H9 (cell line): Measurements from ENCODE around the gene CAMK2N1. TPM values are rescaled to one million over a fixed set of nuclear protein-coding genes. Genes with fewer than 3 reads are reported as not detected.

Source experiments
- DNase-seq: peaks from one replicate; pipeline ENCODE4 v3.0.0-alpha.2; 2017
- H2AFZ ChIP-seq: one replicate; pipeline ENCODE4 v1.6.1; 2013; ENCODE audit warnings: mild to moderate bottlenecking, low read length, control low read depth, moderate library complexity
- H2AK5ac ChIP-seq: 2 replicates; pipeline ENCODE4 v1.6.1; 2013; ENCODE audit warnings: low read length, control low read depth, mixed read lengths; ENCODE audit not compliant: insufficient read length
- H2BK120ac ChIP-seq: one replicate; pipeline ENCODE4 v1.6.1; 2013; ENCODE audit warnings: low read depth, mild to moderate bottlenecking, low read length, control low read depth, inconsistent platforms; ENCODE audit not compliant: poor library complexity, severe bottlenecking
- H2BK12ac ChIP-seq: 2 replicates; pipeline ENCODE4 v1.6.1; 2013; ENCODE audit warnings: low read length, control low read depth, mixed read lengths, low read depth; ENCODE audit not compliant: insufficient read length
- H2BK15ac ChIP-seq: 2 replicates; pipeline ENCODE4 v1.6.1; 2013; ENCODE audit warnings: low read depth, low read length, control low read depth
- H2BK20ac ChIP-seq: one replicate; pipeline ENCODE4 v1.6.1; 2013; ENCODE audit warnings: low read depth, mild to moderate bottlenecking, low read length, control low read depth, inconsistent platforms; ENCODE audit not compliant: poor library complexity, severe bottlenecking
- H2BK5ac ChIP-seq: 2 replicates; pipeline ENCODE4 v1.6.1; 2013; ENCODE audit warnings: low read length, control low read depth, mixed read lengths; ENCODE audit not compliant: insufficient read length
- H3K14ac ChIP-seq: 2 replicates; pipeline ENCODE4 v1.6.1; 2013; ENCODE audit warnings: low read length, control low read depth; ENCODE audit not compliant: insufficient read depth
- H3K18ac ChIP-seq: 2 replicates; pipeline ENCODE4 v1.6.1; 2013; ENCODE audit warnings: low read depth, mild to moderate bottlenecking, mixed read lengths, low read length, control low read depth; ENCODE audit not compliant: insufficient read length
- H3K23ac ChIP-seq: 2 replicates; pipeline ENCODE4 v1.6.1; 2013; ENCODE audit warnings: low read length, control low read depth, mixed read lengths, low read depth; ENCODE audit not compliant: insufficient read length
- H3K23me2 ChIP-seq: 2 replicates; pipeline ENCODE4 v1.6.1; 2013; ENCODE audit warnings: low read depth, mild to moderate bottlenecking, mixed read lengths, low read length, control low read depth; ENCODE audit not compliant: insufficient read length, poor library complexity, severe bottlenecking
- H3K27ac ChIP-seq: 2 replicates; pipeline ENCODE4 v1.5.1; 2013; ENCODE audit warnings: low read length, control low read depth, mixed read lengths, low read depth; ENCODE audit not compliant: insufficient read length
- H3K27me3 ChIP-seq: 2 replicates; pipeline ENCODE4 v1.6.1; 2013; ENCODE audit warnings: low read length, control low read depth, inconsistent platforms; ENCODE audit not compliant: insufficient read depth
- H3K4ac ChIP-seq: 2 replicates; pipeline ENCODE4 v1.6.1; 2013; ENCODE audit warnings: low read depth, mild to moderate bottlenecking, control low read depth, inconsistent platforms, low read length, moderate library complexity
- H3K4me1 ChIP-seq: 2 replicates; pipeline ENCODE4 v1.6.1; 2013; ENCODE audit warnings: low read length, control low read depth, inconsistent platforms; ENCODE audit not compliant: insufficient read depth
- H3K4me2 ChIP-seq: 2 replicates; pipeline ENCODE4 v1.6.1; 2013; ENCODE audit warnings: low read length, control low read depth, mixed read lengths; ENCODE audit not compliant: insufficient read length, insufficient read depth
- H3K56ac ChIP-seq: 2 replicates; pipeline ENCODE4 v1.6.1; 2013; ENCODE audit warnings: low read depth, mild to moderate bottlenecking, mixed read lengths, low read length, control low read depth; ENCODE audit not compliant: insufficient read length
- H3K79me1 ChIP-seq: 2 replicates; pipeline ENCODE4 v1.6.1; 2013; ENCODE audit warnings: low read depth, mild to moderate bottlenecking, moderate library complexity, low read length, control low read depth, inconsistent platforms; ENCODE audit not compliant: insufficient read depth, poor library complexity, severe bottlenecking
- H3K79me2 ChIP-seq: 2 replicates; pipeline ENCODE4 v1.6.1; 2013; ENCODE audit warnings: low read length, control low read depth, inconsistent platforms; ENCODE audit not compliant: insufficient read depth
- H3K9ac ChIP-seq: 2 replicates; pipeline ENCODE4 v1.6.1; 2013; ENCODE audit warnings: low read length, control low read depth, mixed read lengths; ENCODE audit not compliant: insufficient read length; ENCODE audit errors: extremely low read depth
- H3K9me3 ChIP-seq: one replicate; pipeline ENCODE4 v1.6.1; 2013; ENCODE audit warnings: low read depth, low read length, inconsistent platforms; ENCODE audit not compliant: control insufficient read depth
- H3T11ph ChIP-seq: one replicate; pipeline ENCODE4 v1.6.1; 2013; ENCODE audit warnings: mild to moderate bottlenecking, low read length, control low read depth, inconsistent platforms
- H4K20me1 ChIP-seq: one replicate; pipeline ENCODE4 v1.6.1; 2013; ENCODE audit not compliant: control insufficient read depth, insufficient read length, insufficient read depth
- H4K5ac ChIP-seq: 2 replicates; pipeline ENCODE4 v1.6.1; 2013; ENCODE audit warnings: low read depth, mild to moderate bottlenecking, mixed read lengths, low read length, control low read depth; ENCODE audit not compliant: insufficient read length
- H4K8ac ChIP-seq: replicated peaks from 2 replicates; pipeline ENCODE4 v1.6.1; 2013; ENCODE audit warnings: low read length, control low read depth, mixed read lengths, low read depth; ENCODE audit not compliant: insufficient read length
- H4K91ac ChIP-seq: 2 replicates; pipeline ENCODE4 v1.6.1; 2013; ENCODE audit warnings: low read depth, mild to moderate bottlenecking, moderate library complexity, mixed read lengths, low read length, control low read depth; ENCODE audit not compliant: insufficient read length
- H3K27ac Mint-ChIP-seq, 3 experiments: 2 replicates in 2 of 3; 3 replicates in 1 of 3; pipeline ENCODE4 v1.8.0; 2020 to 2021; ENCODE audit warnings: mixed read lengths in 3 of 3, mild to moderate bottlenecking in 1 of 3, moderate library complexity in 1 of 3
- H3K27me3 Mint-ChIP-seq: 2 replicates; pipeline ENCODE4 v1.8.0; 2021; ENCODE audit warnings: low read depth, mild to moderate bottlenecking, moderate library complexity, mixed read lengths
- H3K36me3 Mint-ChIP-seq, 3 experiments: 2 replicates in 2 of 3; 3 replicates in 1 of 3; pipeline ENCODE4 v1.8.0; 2020 to 2021; ENCODE audit warnings: low read depth in 3 of 3, mixed read lengths in 3 of 3; ENCODE audit not compliant: insufficient read depth in 1 of 3
- H3K4me1 Mint-ChIP-seq, 2 experiments: 2 replicates each; pipeline ENCODE4 v1.8.0; 2020; ENCODE audit warnings: mixed read lengths in 2 of 2
- H3K4me3 Mint-ChIP-seq, 2 experiments: 2 replicates in 1 of 2; 3 replicates in 1 of 2; pipeline ENCODE4 v1.8.0; 2020 to 2021; ENCODE audit warnings: mild to moderate bottlenecking in 2 of 2, mixed read lengths in 2 of 2, moderate library complexity in 1 of 2
- H3K9me3 Mint-ChIP-seq, 2 experiments: 2 replicates in 1 of 2; 3 replicates in 1 of 2; pipeline ENCODE4 v1.8.0; 2020; ENCODE audit warnings: mild to moderate bottlenecking in 2 of 2, mixed read lengths in 2 of 2, moderate library complexity in 1 of 2
- CTCF ChIP-seq: fragments of 200-600 bp; sonication (generic); conservative IDR thresholded peaks from 3 replicates; pipeline ENCODE4 v1.8.0; 2021; ENCODE audit warnings: antibody characterized with exemption, mild to moderate bottlenecking
- WGBS: extraction: QIAGEN DNeasy Blood & Tissue Kit; methylation state at CpG from one replicate; pipeline ENCODE4 v1.1.7; 2013; ENCODE audit warnings: missing lambda C conversion rate, low lambda C conversion rate, mixed read lengths; ENCODE audit not compliant: insufficient read length; ENCODE audit errors: extremely low coverage; 5-methylcytosine and 5-hydroxymethylcytosine counted together
- total RNA-seq: library from RNA; stranded (reverse); gene quantifications from 2 replicates; pipeline ENCODE4 v1.2.1, GENCODE V29; 2021

Gene CAMK2N1
- total RNA-seq, 1 experiment from 2014 or later = 1.2 TPM

DNA sequence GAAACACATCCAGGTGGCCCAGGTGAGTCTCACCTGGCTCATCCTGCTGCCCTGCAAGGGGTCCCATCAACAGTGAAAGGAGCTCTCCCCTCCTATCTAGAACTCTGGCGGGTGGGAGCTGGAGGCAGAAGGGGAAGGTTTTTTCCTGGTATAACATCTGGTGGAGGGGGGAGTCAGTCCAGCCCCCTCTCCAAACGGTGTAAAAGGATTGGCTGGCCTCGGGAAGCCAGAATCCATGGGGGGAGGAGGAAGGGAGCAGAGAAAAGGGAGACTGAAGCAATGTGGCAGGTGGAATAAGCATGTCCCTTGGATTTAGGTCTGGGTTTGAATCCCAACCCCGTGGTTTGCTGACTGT, 1.2 kb upstream of the CAMK2N1 start:
- Histone ChIP-seq H2BK120ac (no peak overlapping the region), H4K5ac (no peak overlapping the region), H3K23ac (no peak overlapping the region), H3T11ph (no peak overlapping the region), H3K18ac (no peak overlapping the region), H2BK5ac (no peak overlapping the region), H4K91ac (no peak overlapping the region), H2BK15ac (no peak overlapping the region), H3K27me3 (peaks cover 29% of the 10 kb centered on the region; the same call in 1 of the 2 replicates), H4K8ac (no peak overlapping the region), H3K23me2 (peaks cover 32% of the 10 kb centered on the region), H4K20me1 (no peaks in the 10 kb centered on the region), H2AK5ac (no peak overlapping the region), H3K4me2 (peak overlapping the region; percentile 49), H2BK20ac (no peak overlapping the region), H3K56ac (no peak overlapping the region), H3K4me1 (peaks cover 5% of the 10 kb centered on the region; the same call in 1 of the 2 replicates), H3K27ac (no peak overlapping the region), H3K79me2 (no peaks in the 10 kb centered on the region), H3K9me3 (no peaks in the 10 kb centered on the region), H2BK12ac (no peak overlapping the region), H3K4ac (no peak overlapping the region), H3K79me1 (no peaks in the 10 kb centered on the region), H3K14ac (no peak overlapping the region), H2AFZ (no peak overlapping the region), H3K9ac (no peak overlapping the region)
- Mint-ChIP-seq H3K9me3 (peaks cover 0 to 4% of the 10 kb centered on the region in 2 experiments; a peak in 1 of 5 replicates), H3K36me3 (no peaks in the 10 kb centered on the region; a peak in 1 of 7 replicates), H3K4me1 (peaks cover 24 to 39% of the 10 kb centered on the region in 2 experiments), H3K27ac (no peak overlapping the region), H3K27me3 (peaks cover 93% of the 10 kb centered on the region), H3K4me3 (peak overlapping the region; percentile 67 to 90)
- WGBS = no CpG with 5 or more reads among the region's 4 CpGs
- TF ChIP-seq CTCF = no peak
- no peak for DNase-seq
